OCI-LY7 (cell line): ENCODE results near the gene RBP4.

ENCODE experiments used
- EZH2phosphoT487 ChIP-seq: fragments of 200-600 bp; sonication (generic); IDR thresholded peaks from 2 replicates; pipeline ENCODE4 v1.6.1; 2018; ENCODE audit warnings: low read depth, borderline replicate concordance, mild to moderate bottlenecking, mixed run types, antibody characterized with exemption, low read length, moderate library complexity, mixed read lengths
- TF ChIP-seq, protein P1 (sequence below): fragments of 200-600 bp; sonication (generic); conservative IDR thresholded peaks from 2 replicates; pipeline ENCODE4 v1.5.1; 2014; ENCODE audit warnings: mild to moderate bottlenecking, antibody characterized with exemption, low read length, moderate library complexity, mixed read lengths

DNA sequence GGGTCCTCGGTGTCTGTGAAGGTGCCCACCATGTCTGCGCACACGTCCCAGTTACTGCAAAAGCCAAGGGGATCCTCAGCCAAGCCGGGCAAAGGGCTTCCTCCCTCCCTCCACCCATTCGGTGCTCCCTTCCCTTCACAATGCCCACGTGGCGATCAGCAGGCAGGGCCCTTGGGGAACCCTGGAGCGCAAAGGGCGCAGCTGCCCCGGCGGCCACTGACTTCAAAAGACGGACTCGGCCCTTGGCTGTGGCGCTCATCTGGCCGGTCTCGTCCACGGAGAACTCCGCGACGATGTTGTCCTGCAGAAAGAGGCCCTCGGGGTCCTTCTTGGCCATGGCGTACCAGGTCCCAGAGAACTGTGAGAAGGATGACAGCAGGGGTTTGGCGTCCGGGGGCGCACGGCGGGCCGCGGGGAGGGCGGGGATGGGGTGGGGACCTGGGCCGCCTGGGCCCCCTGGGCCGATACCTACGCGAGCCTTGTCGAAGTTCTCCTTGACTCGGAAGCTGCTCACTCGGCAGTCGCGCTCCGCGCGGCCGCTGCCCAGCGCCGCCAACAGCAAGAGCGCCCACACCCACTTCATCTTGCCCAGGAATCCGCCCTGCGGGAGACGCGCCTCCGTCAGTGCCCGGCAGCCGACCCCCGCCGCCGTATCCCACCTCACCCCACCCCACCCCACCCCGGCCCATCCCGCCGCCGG is 439 bp downstream of the RBP4 start:
- TF ChIP-seq, protein P1, sequence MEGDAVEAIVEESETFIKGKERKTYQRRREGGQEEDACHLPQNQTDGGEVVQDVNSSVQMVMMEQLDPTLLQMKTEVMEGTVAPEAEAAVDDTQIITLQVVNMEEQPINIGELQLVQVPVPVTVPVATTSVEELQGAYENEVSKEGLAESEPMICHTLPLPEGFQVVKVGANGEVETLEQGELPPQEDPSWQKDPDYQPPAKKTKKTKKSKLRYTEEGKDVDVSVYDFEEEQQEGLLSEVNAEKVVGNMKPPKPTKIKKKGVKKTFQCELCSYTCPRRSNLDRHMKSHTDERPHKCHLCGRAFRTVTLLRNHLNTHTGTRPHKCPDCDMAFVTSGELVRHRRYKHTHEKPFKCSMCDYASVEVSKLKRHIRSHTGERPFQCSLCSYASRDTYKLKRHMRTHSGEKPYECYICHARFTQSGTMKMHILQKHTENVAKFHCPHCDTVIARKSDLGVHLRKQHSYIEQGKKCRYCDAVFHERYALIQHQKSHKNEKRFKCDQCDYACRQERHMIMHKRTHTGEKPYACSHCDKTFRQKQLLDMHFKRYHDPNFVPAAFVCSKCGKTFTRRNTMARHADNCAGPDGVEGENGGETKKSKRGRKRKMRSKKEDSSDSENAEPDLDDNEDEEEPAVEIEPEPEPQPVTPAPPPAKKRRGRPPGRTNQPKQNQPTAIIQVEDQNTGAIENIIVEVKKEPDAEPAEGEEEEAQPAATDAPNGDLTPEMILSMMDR, result no peak
- no peak for TF ChIP-seq EZH2phosphoT487
